Measurements from ENCODE around the gene FOCAD.

The FOCAD gene

GRCh38 chr9:20732118-20732517, 48.1 kb downstream of the FOCAD start:
- DNase-seq = no peak

- no peak for DNase-seq
Measured at GRCh38 chr9:20734275-20734674, 50.2 kb downstream of the FOCAD start.

- DNase-seq = no peak
Measured at GRCh38 chr9:20740304-20740703, 56.2 kb downstream of the FOCAD start.

- no peak for DNase-seq
Measured at GRCh38 chr9:20740929-20741582, 57.0 kb downstream of the FOCAD start.

- DNase-seq = no peak
Measured at GRCh38 chr9:20742833-20743232, 58.8 kb downstream of the FOCAD start.

- no peak for DNase-seq
Measured at GRCh38 chr9:20744036-20744630, 60.1 kb downstream of the FOCAD start.

- no peak for DNase-seq
Measured at GRCh38 chr9:20746967-20747366, 62.9 kb downstream of the FOCAD start.

- no peak for DNase-seq
Measured at GRCh38 chr9:20749496-20750198, 65.6 kb downstream of the FOCAD start.

- no peak for DNase-seq
Measured at GRCh38 chr9:20753761-20754160, 69.7 kb downstream of the FOCAD start.

- DNase-seq = no peak
Measured at GRCh38 chr9:20754556-20754955, 70.5 kb downstream of the FOCAD start.

- no peak for DNase-seq
Measured at GRCh38 chr9:20760246-20760891, 76.3 kb downstream of the FOCAD start.

GRCh38 chr9:20770947-20771346, 86.9 kb downstream of the FOCAD start:
- no peak for DNase-seq

GRCh38 chr9:20771729-20772128, 87.7 kb downstream of the FOCAD start:
- DNase-seq = no peak

- no peak for DNase-seq
Measured at GRCh38 chr9:20775683-20776082, 91.6 kb downstream of the FOCAD start.

GRCh38 chr9:20781092-20781491, 97.0 kb downstream of the FOCAD start:
- DNase-seq = no peak

- no peak for DNase-seq
Measured at GRCh38 chr9:20782289-20782688, 98.2 kb downstream of the FOCAD start.

GRCh38 chr9:20783057-20784038, 99.3 kb downstream of the FOCAD start:
- DNase-seq = no peak

GRCh38 chr9:20784196-20784595, 100.1 kb downstream of the FOCAD start:
- no peak for DNase-seq

- DNase-seq = no peak
Measured at GRCh38 chr9:20786807-20787206, 102.7 kb downstream of the FOCAD start.

- DNase-seq = no peak
Measured at GRCh38 chr9:20788526-20789451, 104.7 kb downstream of the FOCAD start.

GRCh38 chr9:20790721-20791120, 106.7 kb downstream of the FOCAD start:
- DNase-seq = no peak
